Naive B cell (primary cell): Measurements from ENCODE around the gene MOGAT2. TPM values are rescaled to one million over a fixed set of nuclear protein-coding genes. Genes with fewer than 3 reads are reported as not detected.

Experiments used
- ATAC-seq, 2 donors: fragments of 150-1000 bp; cut with Tn5 transposase; 2 replicates each; pipeline ENCODE4 v1.10.0; 2021; ENCODE audit warnings: low read depth in 2 of 2, mild to moderate bottlenecking in 2 of 2, moderate library complexity in 2 of 2
- DNase-seq: peaks from one replicate; pipeline ENCODE4 v3.0.0; 2022
- H3K27ac Mint-ChIP-seq, 6 donors: one replicate each; pipeline ENCODE4 v1.8.0; 2020 to 2022; ENCODE audit warnings: mild to moderate bottlenecking in 6 of 6, mixed read lengths in 6 of 6, moderate library complexity in 5 of 6, inconsistent platforms in 2 of 6
- H3K27me3 Mint-ChIP-seq, 3 donors: one replicate each; pipeline ENCODE4 v1.8.0; 2021 to 2022; ENCODE audit warnings: mixed read lengths in 3 of 3, mild to moderate bottlenecking in 1 of 3
- H3K36me3 Mint-ChIP-seq, 2 donors: one replicate each; pipeline ENCODE4 v1.8.0; 2020 to 2022; ENCODE audit warnings: mixed read lengths in 2 of 2, inconsistent platforms in 1 of 2, mild to moderate bottlenecking in 1 of 2
- H3K4me1 Mint-ChIP-seq, 3 donors: one replicate each; pipeline ENCODE4 v1.8.0; 2020 to 2022; ENCODE audit warnings: mixed read lengths in 3 of 3, inconsistent platforms in 1 of 3, mild to moderate bottlenecking in 1 of 3, moderate library complexity in 1 of 3
- H3K4me3 Mint-ChIP-seq, 8 donors: one replicate each; pipeline ENCODE4 v1.8.0; 2020 to 2022; ENCODE audit warnings: mild to moderate bottlenecking in 8 of 8, mixed read lengths in 8 of 8, moderate library complexity in 8 of 8, inconsistent platforms in 2 of 8
- H3K9me3 Mint-ChIP-seq, 7 donors: one replicate each; pipeline ENCODE4 v1.8.0; 2020 to 2022; ENCODE audit warnings: mixed read lengths in 7 of 7, mild to moderate bottlenecking in 5 of 7, inconsistent platforms in 2 of 7, moderate library complexity in 1 of 7
- polyA plus RNA-seq, 6 donors: library from polyadenylated mRNA; unstranded; fragments of 300-500 nt; fragmentation: Illumina TruSeq; gene quantifications; one replicate each; pipeline ENCODE4 v1.2.3, GENCODE V29; 2021; ENCODE audit warnings: low read depth in 6 of 6

Gene MOGAT2
- polyA plus RNA-seq, 6 donors from 2014 or later = not detected

DNA sequence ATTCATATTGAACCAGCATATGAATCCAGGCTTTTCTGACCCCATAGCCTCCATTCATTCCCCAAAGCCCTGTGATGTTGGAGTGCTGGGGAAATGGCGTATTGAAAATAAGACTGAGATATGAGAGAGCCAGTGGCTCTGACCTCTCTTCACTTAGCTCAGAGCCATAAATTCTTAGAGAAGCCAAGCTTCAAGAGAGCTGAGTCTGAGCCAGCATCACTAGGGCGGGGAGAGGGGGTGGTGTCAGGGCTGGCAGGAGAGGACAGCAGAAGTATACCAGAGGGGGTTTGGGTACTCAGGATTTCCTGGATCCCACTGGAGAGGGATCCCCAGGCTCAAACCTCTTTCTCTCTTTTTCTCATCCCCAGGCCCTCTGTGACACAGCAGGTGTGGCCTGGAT is 16.7 kb upstream of the MOGAT2 start:
- DNase-seq = no peak
- Mint-ChIP-seq H3K27me3 (peaks cover 10 to 54% (median 52%) of the 10 kb centered on the region in 3 donors), H3K4me3 (no peak overlapping the region)

DNA sequence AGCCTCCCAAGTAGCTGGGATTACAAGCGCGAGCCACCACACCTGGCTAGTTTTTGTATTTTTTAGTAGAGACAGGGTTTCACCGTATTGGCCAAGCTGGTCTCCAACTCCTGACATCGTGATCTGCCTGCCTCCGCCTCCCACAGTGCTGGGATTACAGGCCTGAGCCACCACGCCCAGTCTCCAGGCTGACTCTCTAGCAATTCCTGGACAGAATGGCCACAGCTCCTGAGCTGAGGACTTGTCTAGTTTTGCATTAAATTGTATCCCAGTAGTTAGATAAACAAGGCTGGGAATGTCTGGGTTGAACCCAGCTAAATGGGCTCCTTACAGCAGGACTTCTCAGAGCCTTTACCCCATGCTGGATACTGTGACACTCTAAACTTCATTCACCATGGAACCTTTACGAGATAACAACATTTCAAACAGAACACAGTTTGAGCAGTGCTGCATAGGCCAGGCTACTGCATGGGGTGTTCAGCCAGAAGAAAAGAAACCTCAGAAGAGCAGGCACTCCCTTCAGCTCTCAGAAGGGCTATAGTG is 13.9 kb upstream of the MOGAT2 start:
- Mint-ChIP-seq H3K27me3 (peaks cover 12 to 43% (median 33%) of the 10 kb centered on the region in 3 donors), H3K4me1 (peaks cover 11 to 16% (median 11%) of the 10 kb centered on the region in 3 donors), H3K9me3 (no peaks in the 10 kb centered on the region), H3K27ac (peak overlapping the region in 1 of 6 donors; percentile 56), H3K4me3 (no peak overlapping the region), H3K36me3 (no peaks in the 10 kb centered on the region)
- ATAC-seq (no peak), DNase-seq (no peak)

More for the DNA sequence above, 16.7 kb upstream of the MOGAT2 start:
- Mint-ChIP-seq H3K36me3 (no peaks in the 10 kb centered on the region), H3K9me3 (no peaks in the 10 kb centered on the region), H3K4me1 (peaks cover 4 to 11% (median 5%) of the 10 kb centered on the region in 3 donors), H3K27ac (no peak overlapping the region)
- ATAC-seq = no peak

DNA sequence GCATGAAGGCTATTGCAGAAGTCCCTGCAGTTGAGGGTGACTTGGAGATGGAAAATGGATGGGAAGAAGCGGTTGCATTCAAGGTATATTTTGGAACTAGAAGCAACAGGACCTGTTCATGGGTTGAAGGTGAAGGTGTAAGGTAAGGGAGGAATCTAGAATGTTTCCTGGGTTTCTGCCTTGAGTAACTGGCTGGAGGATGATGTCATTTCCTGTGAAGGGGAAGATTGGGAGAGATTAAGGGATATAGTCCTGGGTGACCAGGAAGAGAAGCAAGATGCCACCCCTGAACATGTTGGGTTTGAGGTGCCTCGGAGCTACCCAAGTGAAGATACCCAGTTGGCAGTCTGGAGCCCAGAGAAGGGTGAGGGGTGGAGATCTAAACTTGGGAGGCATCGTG is 12.1 kb upstream of the MOGAT2 start:
- no peak for DNase-seq
- Mint-ChIP-seq H3K27ac (peak overlapping the region in 4 of 6 donors; percentile 8 to 83 (median 34)), H3K27me3 (peaks cover 16 to 28% (median 19%) of the 10 kb centered on the region in 3 donors)

DNA sequence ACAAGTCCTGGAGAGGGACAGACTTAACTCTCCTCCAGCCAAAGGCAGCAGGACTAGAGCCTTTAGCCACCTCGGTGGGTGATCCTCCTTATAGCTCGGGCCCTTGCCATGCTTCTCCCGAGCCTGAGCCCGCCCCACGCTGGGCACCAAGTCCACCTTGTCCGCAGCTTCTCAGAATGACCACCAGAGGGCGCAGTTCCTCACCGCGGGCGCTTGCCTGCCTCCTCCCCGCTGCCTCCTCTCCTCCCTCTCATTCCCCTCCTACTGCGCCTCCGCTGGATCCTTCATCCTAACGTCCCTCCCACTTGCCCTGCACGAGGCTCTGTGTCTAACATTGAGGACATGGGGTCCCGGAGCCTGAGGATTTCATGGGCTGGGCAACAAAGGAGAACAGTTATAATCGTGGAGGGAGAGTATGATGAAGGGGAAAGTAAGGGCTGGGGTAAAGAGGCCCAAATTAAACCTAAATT is 11.3 kb upstream of the MOGAT2 start:
- peaks cover 16 to 28% (median 19%) of the 10 kb centered on the region in 3 donors for H3K27me3 Mint-ChIP-seq
- no peaks in the 10 kb centered on the region for H3K9me3 Mint-ChIP-seq
- no peak overlapping the region for H3K4me3 Mint-ChIP-seq
- H3K4me1 Mint-ChIP-seq = peaks cover 11 to 16% (median 11%) of the 10 kb centered on the region in 3 donors
- H3K36me3 Mint-ChIP-seq = no peaks in the 10 kb centered on the region
- DNase-seq (peak; percentile 54), ATAC-seq (peak; percentile 74 to 84)
- H3K27ac Mint-ChIP-seq = peak overlapping the region in 1 of 6 donors; percentile 90

More for the DNA sequence above, 12.1 kb upstream of the MOGAT2 start:
- Mint-ChIP-seq H3K4me3 (peak overlapping the region in 4 of 8 donors; percentile 39 to 68 (median 52)), H3K4me1 (peaks cover 11 to 16% (median 11%) of the 10 kb centered on the region in 3 donors), H3K36me3 (no peaks in the 10 kb centered on the region), H3K9me3 (no peaks in the 10 kb centered on the region)
- ATAC-seq = no peak

GRCh38 chr11:75714211-75714610 is 3.4 kb upstream of the MOGAT2 start:
- ATAC-seq = no peak
- DNase-seq = no peak
- no peaks in the 10 kb centered on the region for H3K9me3 Mint-ChIP-seq
- no peaks in the 10 kb centered on the region for H3K36me3 Mint-ChIP-seq
- no peaks in the 10 kb centered on the region for H3K4me1 Mint-ChIP-seq
- H3K4me3 Mint-ChIP-seq = no peak overlapping the region
- H3K27ac Mint-ChIP-seq = no peak overlapping the region
- peaks cover 13 to 34% (median 33%) of the 10 kb centered on the region in 3 donors for H3K27me3 Mint-ChIP-seq

DNA sequence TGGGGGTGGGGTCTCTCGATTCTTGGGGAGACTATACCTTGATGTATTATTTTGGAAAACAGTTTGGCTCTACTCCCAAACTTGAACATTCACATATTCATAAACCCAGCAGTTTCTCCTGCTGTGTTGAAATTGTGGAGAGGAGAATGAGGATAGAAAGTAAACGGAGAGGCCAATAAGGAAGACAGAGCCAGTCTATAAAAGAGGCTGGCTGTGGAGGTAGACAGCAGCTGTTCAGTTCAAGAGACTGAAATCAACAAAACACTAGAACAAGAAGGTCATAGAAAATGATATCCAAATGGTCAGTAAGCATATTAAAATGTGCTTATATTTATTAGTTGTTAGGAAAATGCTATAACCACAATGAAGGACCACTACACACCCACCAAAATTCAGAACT is 1.9 kb upstream of the MOGAT2 start:
- Mint-ChIP-seq H3K4me3 (no peak overlapping the region), H3K36me3 (no peaks in the 10 kb centered on the region), H3K27me3 (peaks cover 9 to 34% (median 33%) of the 10 kb centered on the region in 3 donors), H3K9me3 (no peaks in the 10 kb centered on the region), H3K4me1 (no peaks in the 10 kb centered on the region), H3K27ac (peak overlapping the region in 1 of 6 donors; percentile 64)
- ATAC-seq (no peak), DNase-seq (no peak)

DNA sequence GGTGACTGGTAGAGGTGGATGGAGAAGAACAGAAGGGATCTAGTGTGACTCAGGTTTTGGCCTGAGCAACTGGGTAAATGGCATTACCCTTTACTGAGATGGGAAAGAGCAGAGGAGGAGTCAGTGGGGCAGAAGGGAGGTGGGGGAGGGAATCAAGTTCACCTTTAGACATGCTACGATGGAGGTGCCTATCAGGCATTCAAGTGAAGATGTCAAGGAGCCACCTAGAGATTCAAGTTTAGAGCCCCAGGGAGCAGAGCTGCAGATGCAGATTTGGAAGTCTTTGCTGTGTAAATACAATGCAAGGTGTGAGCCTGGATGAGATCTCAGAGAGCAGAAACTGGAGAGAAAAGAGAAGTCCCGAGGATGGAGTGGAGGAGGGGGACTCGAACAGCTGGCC is 979 bp upstream of the MOGAT2 start:
- no peak for ATAC-seq
- no peaks in the 10 kb centered on the region for H3K9me3 Mint-ChIP-seq
- H3K27me3 Mint-ChIP-seq = peaks cover 9 to 34% (median 33%) of the 10 kb centered on the region in 3 donors
- H3K27ac Mint-ChIP-seq = no peak overlapping the region
- H3K4me3 Mint-ChIP-seq = no peak overlapping the region
- no peak for DNase-seq
- H3K36me3 Mint-ChIP-seq = no peaks in the 10 kb centered on the region
- H3K4me1 Mint-ChIP-seq = no peaks in the 10 kb centered on the region

DNA sequence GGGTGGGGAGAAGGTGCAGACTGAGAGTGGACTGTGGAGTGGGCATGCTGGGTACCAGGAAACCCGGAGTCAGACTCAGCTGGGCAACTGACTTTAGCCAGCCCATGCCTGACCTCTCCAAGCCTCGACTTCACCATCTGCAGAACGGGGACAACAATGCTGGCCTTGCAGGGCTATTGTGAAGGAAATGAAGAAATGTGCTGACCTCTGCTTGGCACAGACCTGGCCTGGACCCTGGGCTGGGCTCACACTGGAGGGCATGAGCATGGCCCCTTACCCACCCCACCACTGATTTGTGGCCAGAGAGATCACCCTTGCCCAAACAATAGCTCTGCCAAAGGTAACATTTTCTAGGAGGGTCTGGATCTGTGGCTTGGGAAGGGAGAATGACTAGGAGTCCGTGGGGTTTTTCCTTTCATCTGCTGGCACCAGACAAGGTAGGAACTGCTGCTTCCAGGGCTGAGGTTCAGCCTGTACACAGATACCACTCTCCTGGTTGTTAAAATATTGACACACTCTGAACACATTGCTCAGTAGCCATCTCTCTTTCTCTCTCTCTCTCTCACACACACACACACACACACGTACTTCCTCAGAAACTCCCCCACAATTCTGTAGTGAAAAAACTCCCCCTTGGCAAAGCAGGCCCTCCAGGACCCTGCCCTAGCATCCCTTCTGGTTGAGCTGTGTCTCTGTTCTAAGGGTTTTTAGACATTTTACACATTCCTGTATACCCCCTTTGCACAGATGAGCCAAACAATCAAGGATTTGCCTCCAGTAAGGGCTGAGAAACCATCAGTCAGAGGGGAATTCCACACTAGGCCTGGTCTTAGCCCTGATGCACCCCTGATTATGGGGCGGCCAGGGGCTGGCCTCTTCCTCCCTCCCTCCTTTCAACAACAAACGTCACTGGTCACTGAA is 1.0 kb downstream of the MOGAT2 start:
- H3K36me3 Mint-ChIP-seq = no peaks in the 10 kb centered on the region
- ATAC-seq (no peak), DNase-seq (no peak)
- H3K27ac Mint-ChIP-seq = peak overlapping the region in 3 of 6 donors; percentile 3 to 62 (median 7)
- no peaks in the 10 kb centered on the region for H3K9me3 Mint-ChIP-seq
- H3K4me1 Mint-ChIP-seq = no peaks in the 10 kb centered on the region
- no peak overlapping the region for H3K4me3 Mint-ChIP-seq
- peaks cover 9 to 25% (median 20%) of the 10 kb centered on the region in 3 donors for H3K27me3 Mint-ChIP-seq

DNA sequence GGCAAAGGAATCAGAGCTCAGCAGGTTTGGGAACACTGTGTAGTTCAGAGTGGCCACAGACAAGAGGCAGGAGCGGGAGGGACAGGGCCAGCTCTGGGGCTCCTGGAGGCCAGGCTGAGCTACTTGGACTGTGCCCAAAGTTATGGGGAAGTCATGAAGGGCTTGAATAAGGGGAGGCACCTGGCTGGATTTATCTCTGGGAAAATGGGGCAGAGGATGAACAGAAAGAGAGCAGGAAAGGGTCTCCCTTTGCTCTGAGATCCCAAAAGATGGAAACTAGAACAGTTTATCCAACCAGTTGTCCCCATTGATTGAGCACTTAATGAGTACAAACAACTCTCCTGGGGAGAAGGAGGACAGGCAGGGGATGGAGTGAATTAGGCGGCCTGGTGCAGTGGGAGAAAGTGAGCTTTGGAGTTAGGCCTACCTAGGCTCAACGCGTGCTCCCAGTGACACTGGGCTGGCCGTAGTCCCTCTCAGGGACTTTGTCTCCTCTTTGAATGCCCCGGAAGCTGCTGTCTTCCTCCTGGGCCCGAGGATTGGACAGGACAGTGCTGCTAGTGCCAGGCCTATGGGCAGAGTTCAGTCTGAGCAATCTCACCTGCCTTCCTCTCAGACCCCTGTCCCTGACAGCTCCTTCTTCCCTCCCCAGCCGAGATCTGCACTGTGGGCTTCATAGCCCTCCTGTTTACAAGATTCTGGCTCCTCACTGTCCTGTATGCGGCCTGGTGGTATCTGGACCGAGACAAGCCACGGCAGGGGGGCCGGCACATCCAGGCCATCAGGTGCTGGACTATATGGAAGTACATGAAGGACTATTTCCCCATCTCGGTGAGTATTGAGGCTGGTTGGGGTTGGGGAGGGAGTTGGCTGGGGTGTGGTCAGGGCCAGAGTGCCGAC is 2.0 kb downstream of the MOGAT2 start:
- ATAC-seq (no peak), DNase-seq (no peak)
- no peak overlapping the region for H3K4me3 Mint-ChIP-seq
- H3K36me3 Mint-ChIP-seq = no peaks in the 10 kb centered on the region
- no peaks in the 10 kb centered on the region for H3K9me3 Mint-ChIP-seq
- H3K27me3 Mint-ChIP-seq = peaks cover 9 to 17% (median 12%) of the 10 kb centered on the region in 3 donors
- H3K4me1 Mint-ChIP-seq = no peaks in the 10 kb centered on the region
- peak overlapping the region in 4 of 6 donors; percentile 3 to 87 (median 34) for H3K27ac Mint-ChIP-seq

GRCh38 chr11:75720639-75721038 is 3.0 kb downstream of the MOGAT2 start:
- no peaks in the 10 kb centered on the region for H3K9me3 Mint-ChIP-seq
- H3K4me1 Mint-ChIP-seq = no peaks in the 10 kb centered on the region
- H3K36me3 Mint-ChIP-seq = no peaks in the 10 kb centered on the region
- DNase-seq = no peak
- peaks cover 9 to 17% (median 12%) of the 10 kb centered on the region in 3 donors for H3K27me3 Mint-ChIP-seq
- H3K27ac Mint-ChIP-seq = peak overlapping the region in 1 of 6 donors; percentile 84
- no peak for ATAC-seq
- H3K4me3 Mint-ChIP-seq = no peak overlapping the region

- Mint-ChIP-seq H3K4me1 (no peaks in the 10 kb centered on the region), H3K27me3 (peaks cover 4 to 11% (median 9%) of the 10 kb centered on the region in 3 donors), H3K27ac (no peak overlapping the region), H3K36me3 (no peaks in the 10 kb centered on the region), H3K4me3 (peak overlapping the region in 1 of 8 donors; percentile 53), H3K9me3 (no peaks in the 10 kb centered on the region)
- DNase-seq = no peak
- no peak for ATAC-seq
Measured at GRCh38 chr11:75721852-75722668, 4.4 kb downstream of the MOGAT2 start.

DNA sequence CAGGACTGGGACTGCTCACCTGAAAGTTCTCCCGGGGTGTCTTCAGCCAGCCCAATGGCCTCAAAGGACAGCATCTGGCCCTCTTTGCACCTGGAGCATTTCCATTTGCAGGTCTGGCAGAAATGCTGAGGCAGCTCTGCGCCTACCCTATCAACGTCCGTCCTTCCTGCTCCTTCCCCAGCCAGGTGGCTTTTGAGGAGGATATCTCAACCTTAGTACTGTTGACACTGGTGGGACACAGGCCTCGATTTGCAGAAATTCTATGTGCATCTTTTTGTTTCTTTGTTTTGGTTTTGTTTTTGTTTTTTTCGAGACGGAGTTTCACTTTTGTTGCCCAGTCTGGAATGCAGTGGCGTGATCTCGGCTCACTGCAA is 5.0 kb downstream of the MOGAT2 start:
- no peak for ATAC-seq
- H3K4me1 Mint-ChIP-seq = no peaks in the 10 kb centered on the region
- H3K36me3 Mint-ChIP-seq = no peaks in the 10 kb centered on the region
- no peak overlapping the region for H3K27ac Mint-ChIP-seq
- H3K9me3 Mint-ChIP-seq = no peaks in the 10 kb centered on the region
- no peak overlapping the region for H3K4me3 Mint-ChIP-seq
- H3K27me3 Mint-ChIP-seq = peaks cover 0 to 9% (median 6%) of the 10 kb centered on the region in 3 donors
- DNase-seq = no peak
